Measurements from ENCODE around the gene ANKRD65. TPM values are rescaled to one million over a fixed set of nuclear protein-coding genes. Genes with fewer than 3 reads are reported as not detected.
"Not testable (repeated sequence)": the region's sequence is repeated elsewhere in the genome, so short reads cannot be mapped to it uniquely, and the experiment has no call there.

ANKRD65 gene
- total RNA-seq, 1 experiment from 2014 or later = 0.54 TPM

DNA sequence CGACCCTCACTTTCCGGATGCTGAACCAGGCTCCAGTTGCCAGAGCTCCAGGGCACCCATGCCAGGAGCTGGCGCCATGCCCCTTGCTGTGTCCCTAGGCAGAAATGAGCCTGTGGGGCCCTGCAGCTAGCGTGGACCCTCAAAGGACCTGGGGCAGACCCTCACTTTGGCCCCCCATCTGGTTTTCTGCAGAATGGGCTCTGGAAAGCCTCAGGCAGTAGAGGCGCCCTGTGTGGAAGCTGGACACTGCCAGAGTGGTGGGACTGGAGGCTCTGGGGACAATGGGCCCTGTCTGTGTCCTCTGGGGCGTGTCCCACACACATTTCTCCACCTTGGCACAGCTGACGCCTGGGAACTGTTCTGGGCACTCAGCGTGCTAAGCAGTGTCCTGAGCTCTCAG is 39.8 kb downstream of the ANKRD65 start:
- DNase-seq (ENCODE audit: low spot score) = no peak
- in situ Hi-C loops (cut with HindIII; ENCODE audit: low sequenced_read_pairs) = no loop called here

- in situ Hi-C loops (cut with HindIII; ENCODE audit: low sequenced_read_pairs) = no loop called here
- no peak for DNase-seq (ENCODE audit: low spot score)
These were observed 40.2 kb downstream of the ANKRD65 start for GRCh38 chr1:1380860-1381259.

DNA sequence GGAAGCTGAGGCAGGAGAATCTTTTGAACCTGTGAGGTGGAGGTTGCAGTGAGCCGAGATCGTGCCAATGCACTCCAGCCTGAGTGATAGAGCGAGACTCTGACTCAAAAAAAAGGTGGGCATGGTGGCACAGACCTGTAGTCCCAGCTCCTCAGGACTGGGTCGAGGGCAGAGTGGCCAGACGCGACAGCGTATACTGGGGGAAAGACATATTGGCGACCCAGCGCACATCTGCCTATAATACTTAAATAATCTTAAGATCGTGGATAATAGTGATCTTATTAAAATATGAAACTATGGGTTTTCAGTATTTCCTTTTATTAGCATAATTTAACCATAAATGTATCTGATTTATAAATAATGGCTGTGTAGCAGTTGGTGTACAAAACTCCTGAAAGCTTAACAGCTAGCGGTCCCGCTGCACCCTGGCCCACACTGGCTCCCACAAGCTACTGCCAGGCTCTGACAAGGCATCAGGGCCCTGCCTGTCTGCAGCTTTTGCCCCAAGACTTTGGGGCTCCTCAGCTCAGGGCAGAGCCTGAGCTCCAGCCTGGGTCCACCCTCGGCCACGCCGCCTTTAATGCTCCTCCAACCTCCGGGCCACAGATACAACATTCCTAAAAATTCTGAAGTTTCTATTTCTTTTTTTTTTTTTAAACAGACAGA is 43.4 kb downstream of the ANKRD65 start:
- in situ Hi-C loops (cut with HindIII; ENCODE audit: low sequenced_read_pairs) = loop anchor here (10.0 kb wide), 2 partner anchors 57 to 187 kb away; partner anchors contain the start of gene VWA1
- DNase-seq (ENCODE audit: low spot score) = no peak

DNA sequence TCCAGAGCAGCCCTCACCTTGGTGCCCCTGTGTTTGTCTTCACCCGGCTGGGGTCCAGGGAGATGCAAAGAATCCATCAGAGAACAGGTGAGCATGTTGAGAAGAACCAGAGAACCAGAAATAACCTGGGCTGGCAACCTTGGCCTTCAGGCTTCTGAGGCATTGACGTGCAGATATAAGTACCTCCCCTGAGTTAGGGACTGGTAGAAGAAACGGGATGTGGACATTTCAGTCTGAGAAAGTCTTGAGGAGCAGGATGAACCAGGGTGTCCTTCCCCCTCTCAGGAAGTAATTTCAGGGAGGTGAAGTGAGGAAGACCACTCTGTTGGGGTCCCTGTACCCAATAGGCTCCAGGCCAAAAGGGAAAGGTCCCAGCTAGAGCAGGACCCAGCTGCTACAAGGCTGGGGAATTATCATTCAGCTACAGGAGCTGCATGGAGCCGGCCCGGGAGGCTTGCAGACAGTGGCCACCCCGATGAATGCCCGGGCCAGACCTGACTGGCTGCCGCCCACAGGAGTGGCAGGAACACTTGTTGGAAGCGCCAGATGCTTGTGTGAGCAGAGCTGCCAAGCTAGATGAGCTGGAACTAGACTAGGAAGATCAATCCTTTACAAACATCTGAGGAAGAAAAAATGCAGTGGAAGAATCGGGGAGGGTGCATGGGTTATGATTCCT is 44.4 kb downstream of the ANKRD65 start:
- DNase-seq (ENCODE audit: low spot score) = no peak
- in situ Hi-C loops (cut with HindIII; ENCODE audit: low sequenced_read_pairs) = loop anchor here (10.0 kb wide), 2 partner anchors 58 to 188 kb away; partner anchors contain the start of gene VWA1

DNA sequence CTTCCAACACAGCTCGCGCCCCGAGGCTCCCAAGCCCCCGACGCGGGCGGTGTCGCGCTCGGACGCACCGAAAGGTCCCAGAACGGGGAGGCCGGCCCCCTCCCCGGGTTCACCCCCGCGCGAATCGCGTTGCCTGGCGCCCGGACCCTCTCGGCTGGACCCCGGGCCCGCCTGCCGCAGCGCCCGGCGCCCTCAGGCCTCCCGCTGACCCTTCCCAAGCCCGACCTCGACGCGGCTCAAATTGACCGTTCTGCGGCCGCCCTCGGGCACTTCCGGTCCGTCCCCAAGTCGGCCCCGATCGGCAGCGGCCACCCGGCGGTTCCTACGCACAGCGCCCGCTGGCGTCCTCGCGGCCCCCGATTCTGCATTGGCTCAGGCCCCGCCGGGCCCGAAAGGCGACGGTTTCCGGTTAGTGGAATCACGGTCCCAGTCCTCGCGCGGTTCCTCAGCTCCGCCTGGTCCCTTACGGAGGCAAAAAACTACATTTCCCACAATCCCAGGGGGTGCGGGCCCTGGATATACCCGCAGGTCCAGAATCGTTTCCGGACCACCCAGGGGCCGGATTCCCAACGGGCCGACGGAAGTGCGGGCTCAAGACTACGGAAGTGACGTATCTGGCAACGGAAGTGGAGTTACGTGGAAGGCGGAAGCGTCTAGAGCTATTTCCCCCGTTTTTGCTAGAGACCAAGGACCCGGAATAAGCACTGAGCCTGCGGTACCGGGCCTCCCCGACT is 46.0 kb downstream of the ANKRD65 start, which contains the start of gene AURKAIP1:
TSS of gene AURKAIP1 (minus strand) at position 279 of the 734 bp plus-strand sequence. CDS start 451 bp downstream, outside the sequence.
- peak; percentile 100 for DNase-seq (ENCODE audit: low spot score)
- in situ Hi-C loops (cut with HindIII; ENCODE audit: low sequenced_read_pairs) = loop anchor here (10.0 kb wide), 2 partner anchors 60 to 190 kb away; partner anchors contain the start of gene VWA1

DNA sequence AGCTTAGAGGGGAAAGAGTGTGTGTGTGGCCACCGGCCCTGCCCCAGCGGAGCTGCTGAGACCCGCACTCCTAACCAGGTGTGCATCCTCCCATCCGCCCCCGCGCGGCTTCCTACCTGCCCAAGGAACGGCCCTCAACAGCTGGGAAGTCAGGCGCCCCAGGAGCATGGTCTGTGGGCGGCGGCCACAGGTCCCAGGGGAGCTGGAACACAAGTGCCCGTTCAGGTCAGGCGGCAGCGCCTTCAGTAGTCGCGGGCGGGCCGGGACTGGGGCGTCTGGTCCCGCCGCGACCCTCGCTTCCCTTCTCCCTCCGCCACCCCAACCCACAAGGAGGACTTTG is 46.5 kb downstream of the ANKRD65 start:
- DNase-seq (ENCODE audit: low spot score) = no peak
- in situ Hi-C loops (cut with HindIII; ENCODE audit: low sequenced_read_pairs) = loop anchor here (10.0 kb wide), 2 partner anchors 60 to 190 kb away; partner anchors contain the start of gene VWA1

DNA sequence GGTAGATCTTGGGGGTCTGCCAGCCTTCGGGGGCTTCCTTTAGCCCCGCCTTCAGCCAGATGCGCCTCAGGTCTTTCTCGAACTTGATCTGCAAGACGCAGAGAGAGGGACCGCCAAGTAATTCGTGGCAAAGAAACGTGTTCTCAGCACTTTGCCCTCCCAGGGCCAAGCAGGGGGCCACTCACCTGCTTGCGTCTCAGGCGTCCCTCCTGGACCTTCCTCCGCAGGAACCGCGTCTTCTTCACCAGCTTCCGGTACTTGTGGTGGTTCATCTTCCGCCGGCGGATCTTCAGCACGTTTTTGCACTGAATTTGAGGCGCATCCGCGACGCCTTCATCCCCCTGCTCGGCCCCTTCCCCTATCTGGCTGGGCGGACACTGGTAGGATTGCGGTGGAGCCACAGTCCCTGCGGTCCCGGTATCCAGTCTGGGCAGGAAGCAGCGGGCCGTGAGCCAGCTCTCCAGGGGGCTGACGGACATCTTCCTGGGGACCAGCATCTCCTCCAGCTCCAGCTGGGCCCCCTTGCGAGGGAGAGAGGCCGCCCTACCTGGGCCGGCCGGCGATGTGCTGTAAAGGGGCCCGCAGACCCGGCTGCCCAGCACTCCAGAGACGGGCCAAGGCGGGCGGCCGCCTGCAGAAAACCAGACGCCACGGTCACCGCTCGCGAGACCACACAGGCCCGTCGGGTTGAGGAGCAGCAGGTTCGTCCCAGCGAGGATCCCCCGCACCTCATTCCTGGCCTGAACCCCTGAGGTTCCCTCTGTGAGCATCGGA is 47.1 kb downstream of the ANKRD65 start:
- DNase-seq (ENCODE audit: low spot score) = no peak
- in situ Hi-C loops (cut with HindIII; ENCODE audit: low sequenced_read_pairs) = loop anchor here (10.0 kb wide), 2 partner anchors 61 to 191 kb away; partner anchors contain the start of gene VWA1

- in situ Hi-C loops (cut with HindIII; ENCODE audit: low sequenced_read_pairs) = loop anchor here (10.0 kb wide), 2 partner anchors 62 to 192 kb away; partner anchors contain the start of gene VWA1
- DNase-seq (ENCODE audit: low spot score) = no peak
These were observed 47.8 kb downstream of the ANKRD65 start for GRCh38 chr1:1373051-1373814.

DNA sequence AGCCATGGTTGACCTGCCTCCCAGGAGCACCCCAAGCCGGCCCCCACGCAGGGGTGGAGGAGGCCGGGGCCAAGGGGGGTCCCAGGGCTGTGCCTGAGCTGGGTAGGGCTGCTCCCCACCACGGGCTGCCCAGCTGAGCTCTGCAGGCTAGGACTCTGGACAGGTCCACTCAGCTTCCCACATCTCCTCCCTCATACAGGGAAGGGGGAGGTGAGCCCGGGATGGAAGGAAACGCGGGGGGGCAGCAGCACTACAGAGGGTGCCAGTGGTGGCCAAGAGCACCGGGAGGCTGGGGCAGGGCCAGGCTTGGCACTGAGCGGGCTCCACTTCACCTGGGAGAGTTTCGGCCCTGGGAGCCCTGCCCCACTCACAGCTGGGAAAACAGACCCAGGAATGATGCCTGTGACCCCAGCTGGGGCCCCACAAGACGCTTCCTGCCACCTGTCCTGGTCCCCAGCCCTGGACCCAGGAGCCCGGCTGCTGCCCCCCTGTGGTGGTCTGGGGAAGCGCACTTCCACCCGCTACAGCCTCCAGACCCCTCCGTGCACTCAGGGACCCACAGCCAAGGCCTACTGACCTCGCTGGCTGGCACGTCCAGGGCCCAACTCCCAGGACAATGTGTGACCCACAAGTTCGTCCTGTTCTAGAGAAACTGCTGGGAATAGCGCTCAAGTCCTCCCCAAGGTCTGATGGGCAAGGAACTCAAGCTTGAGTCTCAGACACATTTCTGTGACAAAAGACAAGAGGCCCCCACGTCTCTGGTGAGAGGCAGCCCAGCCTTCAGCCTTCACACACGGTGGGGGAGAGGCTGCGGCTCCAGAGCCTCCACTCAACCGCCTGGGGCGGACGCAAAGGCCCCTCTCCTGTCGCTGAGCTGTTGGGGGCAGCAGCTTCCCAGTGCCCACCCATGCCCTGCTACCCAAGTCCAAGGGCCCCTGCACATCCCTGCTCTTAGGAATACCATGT is 49.0 kb downstream of the ANKRD65 start:
- in situ Hi-C loops (cut with HindIII; ENCODE audit: low sequenced_read_pairs) = loop anchor here (10.0 kb wide), 2 partner anchors 63 to 193 kb away; partner anchors contain the start of gene VWA1
- DNase-seq (ENCODE audit: low spot score) = peak; percentile 36

GRCh38 chr1:1371364-1371745 is 49.7 kb downstream of the ANKRD65 start:
- no peak for DNase-seq (ENCODE audit: low spot score)
- in situ Hi-C loops (cut with HindIII; ENCODE audit: low sequenced_read_pairs) = loop anchor here (10.0 kb wide), 2 partner anchors 63 to 193 kb away; partner anchors contain the start of gene VWA1

- in situ Hi-C loops (cut with HindIII; ENCODE audit: low sequenced_read_pairs) = loop anchor here (10.0 kb wide), 2 partner anchors 64 to 194 kb away; partner anchors contain the start of gene VWA1
- no peak for DNase-seq (ENCODE audit: low spot score)
These were observed 50.2 kb downstream of the ANKRD65 start for GRCh38 chr1:1370771-1371300.

DNA sequence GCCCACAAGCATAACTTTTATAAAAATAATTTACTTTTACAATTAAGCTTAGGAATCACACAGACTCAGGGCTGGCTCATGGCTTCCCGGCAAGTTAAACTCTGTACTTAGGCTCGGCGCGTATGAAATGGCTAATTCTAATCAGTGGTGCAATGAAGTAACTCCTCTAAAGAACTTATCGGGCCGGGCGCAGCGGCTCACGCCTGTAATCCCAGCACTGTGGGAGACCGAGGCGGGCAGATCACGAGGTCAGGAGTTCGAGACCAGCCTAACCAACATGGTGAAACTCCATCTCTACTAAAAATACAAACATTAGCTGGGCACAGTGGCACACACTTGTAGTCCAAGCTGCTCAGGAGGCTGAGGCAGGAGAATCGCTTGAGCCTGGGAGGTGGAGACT is 51.0 kb downstream of the ANKRD65 start:
- in situ Hi-C loops (cut with HindIII; ENCODE audit: low sequenced_read_pairs) = loop anchor here (10.0 kb wide), 2 partner anchors 65 to 195 kb away; partner anchors contain the start of gene VWA1
- not testable (repeated sequence) for DNase-seq (ENCODE audit: low spot score)

Other genes with a start within 250 kb of the ANKRD65 start
- not detected in 2 replicates for gene TTLL10, start 247.4 kb downstream of the ANKRD65 start, total RNA-seq (2014; rRNA removed; shearing (Covaris generic))
- 1.2 TPM in 1 of 2 replicates, not detected in the other for gene TNFRSF18, start 214.7 kb downstream of the ANKRD65 start, total RNA-seq (2014; rRNA removed; shearing (Covaris generic))
- gene TNFRSF4, start 207.1 kb downstream of the ANKRD65 start, total RNA-seq (2014; rRNA removed; shearing (Covaris generic)) = not detected in 2 replicates
- 92.4 and 99.1 TPM in 2 replicates for gene SDF4, start 189.3 kb downstream of the ANKRD65 start, total RNA-seq (2014; rRNA removed; shearing (Covaris generic))
- 38.4 and 44.3 TPM in 2 replicates for gene B3GALT6, start 189.0 kb downstream of the ANKRD65 start, total RNA-seq (2014; rRNA removed; shearing (Covaris generic))
- 5.1 and 13.3 TPM in 2 replicates for gene C1QTNF12, start 174.6 kb downstream of the ANKRD65 start, total RNA-seq (2014; rRNA removed; shearing (Covaris generic))
- 88.4 and 102 TPM in 2 replicates for gene UBE2J2, start 147.4 kb downstream of the ANKRD65 start, total RNA-seq (2014; rRNA removed; shearing (Covaris generic))
- gene SCNN1D, start 140.8 kb downstream of the ANKRD65 start, total RNA-seq (2014; rRNA removed; shearing (Covaris generic)) = 0.71 and 1.2 TPM in 2 replicates
- gene ACAP3, start 113.3 kb downstream of the ANKRD65 start, total RNA-seq (2014; rRNA removed; shearing (Covaris generic)) = 23.6 and 33.8 TPM in 2 replicates
- gene PUSL1, start 112.7 kb downstream of the ANKRD65 start, total RNA-seq (2014; rRNA removed; shearing (Covaris generic)) = 66.7 and 84.9 TPM in 2 replicates
- gene INTS11, start 96.6 kb downstream of the ANKRD65 start, total RNA-seq (2014; rRNA removed; shearing (Covaris generic)) = 107 and 109 TPM in 2 replicates
- gene CPTP, start 96.5 kb downstream of the ANKRD65 start, total RNA-seq (2014; rRNA removed; shearing (Covaris generic)) = 22.5 and 23.5 TPM in 2 replicates
- gene TAS1R3, start 90.0 kb downstream of the ANKRD65 start, total RNA-seq (2014; rRNA removed; shearing (Covaris generic)) = 0.14 TPM in 1 of 2 replicates, not detected in the other
- gene DVL1, start 71.9 kb downstream of the ANKRD65 start, total RNA-seq (2014; rRNA removed; shearing (Covaris generic)) = 66.4 and 70.2 TPM in 2 replicates
- 23.0 and 26.7 TPM in 2 replicates for gene MXRA8, start 62.7 kb downstream of the ANKRD65 start, total RNA-seq (2014; rRNA removed; shearing (Covaris generic))
- 210 and 263 TPM in 2 replicates for gene AURKAIP1, start 46.1 kb downstream of the ANKRD65 start, total RNA-seq (2014; rRNA removed; shearing (Covaris generic))
- gene CCNL2, start 21.9 kb downstream of the ANKRD65 start, total RNA-seq (2014; rRNA removed; shearing (Covaris generic)) = 79.4 and 105 TPM in 2 replicates
- 60.9 and 75.0 TPM in 2 replicates for gene MRPL20, start 14.0 kb downstream of the ANKRD65 start, total RNA-seq (2014; rRNA removed; shearing (Covaris generic))
- gene VWA1, start 14.4 kb upstream of the ANKRD65 start, total RNA-seq (2014; rRNA removed; shearing (Covaris generic)) = 20.3 and 26.8 TPM in 2 replicates
- gene ATAD3C, start 28.4 kb upstream of the ANKRD65 start, total RNA-seq (2014; rRNA removed; shearing (Covaris generic)) = 0.14 TPM in 1 of 2 replicates, not detected in the other
- 73.1 and 102 TPM in 2 replicates for gene ATAD3B, start 50.5 kb upstream of the ANKRD65 start, total RNA-seq (2014; rRNA removed; shearing (Covaris generic))
- 88.6 and 111 TPM in 2 replicates for gene ATAD3A, start 90.9 kb upstream of the ANKRD65 start, total RNA-seq (2014; rRNA removed; shearing (Covaris generic))
- 1.1 TPM in 1 of 2 replicates, not detected in the other for gene TMEM240, start 119.3 kb upstream of the ANKRD65 start, total RNA-seq (2014; rRNA removed; shearing (Covaris generic))
- gene SSU72, start 153.6 kb upstream of the ANKRD65 start, total RNA-seq (2014; rRNA removed; shearing (Covaris generic)) = 145 and 169 TPM in 2 replicates
- gene FNDC10, start 178.9 kb upstream of the ANKRD65 start, total RNA-seq (2014; rRNA removed; shearing (Covaris generic)) = 1.2 and 6.8 TPM in 2 replicates
- 37.1 and 63.9 TPM in 2 replicates for gene MIB2, start 194.2 kb upstream of the ANKRD65 start, total RNA-seq (2014; rRNA removed; shearing (Covaris generic))
- gene MMP23B, start 210.9 kb upstream of the ANKRD65 start, total RNA-seq (2014; rRNA removed; shearing (Covaris generic)) = 1.1 and 1.3 TPM in 2 replicates
- gene CDK11B, start 237.7 kb upstream of the ANKRD65 start, total RNA-seq (2014; rRNA removed; shearing (Covaris generic)) = 7.5 and 12.9 TPM in 2 replicates